ENCODE data around the gene KIFC3. TPM values are rescaled to one million over a fixed set of nuclear protein-coding genes. Genes with fewer than 3 reads are reported as not detected.

KIFC3 gene
- total and polyA plus RNA-seq, 2 of the 13 experiments (the other 11 are each of a cell fraction or from before 2014, with no cell fraction given), result 42.1 to 45.3 TPM

- no peak for TF ChIP-seq THAP8 (CRISPR knock-in tag; IDR thresholded peaks at IDR 0.05; ENCODE audit: borderline replicate concordance)
- no peak for TF ChIP-seq PLRG1 (conservative IDR thresholded peaks at IDR 0.05)
- no peak for TF ChIP-seq ZNF17 (CRISPR knock-in tag; IDR thresholded peaks at IDR 0.05)
- TF ChIP-seq BRD4 (CRISPR knock-in tag; IDR thresholded peaks at IDR 0.05), result no peak
- TF ChIP-seq ZNF276 (CRISPR knock-in tag; IDR thresholded peaks at IDR 0.05; ENCODE audit: low read depth), result no peak
- TF ChIP-seq GMEB2 (CRISPR knock-in tag; IDR thresholded peaks at IDR 0.05; ENCODE audit: low read depth), result no peak
- no peak for TF ChIP-seq TAF15 (IDR thresholded peaks at IDR 0.05; ENCODE audit: low read depth, low read length, poor library complexity, severe bottlenecking)
- TF ChIP-seq ZNF607 (CRISPR knock-in tag; IDR thresholded peaks at IDR 0.05; ENCODE audit: borderline replicate concordance), result peak; percentile 22; the same call in 1 of the 2 replicates
- TF ChIP-seq CEBPG (CRISPR knock-in tag; IDR thresholded peaks at IDR 0.05), result no peak
- TF ChIP-seq NFYC (CRISPR knock-in tag; IDR thresholded peaks at IDR 0.05), result no peak
- no peak for TF ChIP-seq HNRNPLL (IDR thresholded peaks at IDR 0.05; ENCODE audit: low read depth, low read length, poor library complexity, severe bottlenecking)
- no peak for TF ChIP-seq ELF1 (CRISPR knock-in tag; IDR thresholded peaks at IDR 0.05)
- no peak for TF ChIP-seq RARA (CRISPR knock-in tag; IDR thresholded peaks at IDR 0.05)
- TF ChIP-seq EEA1 (CRISPR knock-in tag; IDR thresholded peaks at IDR 0.05; ENCODE audit: borderline replicate concordance), result 0 out of 2 replicates have a peak, but pooled peaks have one; percentile 3
- TF ChIP-seq ZNF441 (CRISPR knock-in tag; IDR thresholded peaks at IDR 0.05; ENCODE audit: borderline replicate concordance), result no peak
- TF ChIP-seq ZNF10 (CRISPR knock-in tag; IDR thresholded peaks at IDR 0.05; ENCODE audit: borderline replicate concordance, low read depth), result no peak
- TF ChIP-seq, protein P1, sequence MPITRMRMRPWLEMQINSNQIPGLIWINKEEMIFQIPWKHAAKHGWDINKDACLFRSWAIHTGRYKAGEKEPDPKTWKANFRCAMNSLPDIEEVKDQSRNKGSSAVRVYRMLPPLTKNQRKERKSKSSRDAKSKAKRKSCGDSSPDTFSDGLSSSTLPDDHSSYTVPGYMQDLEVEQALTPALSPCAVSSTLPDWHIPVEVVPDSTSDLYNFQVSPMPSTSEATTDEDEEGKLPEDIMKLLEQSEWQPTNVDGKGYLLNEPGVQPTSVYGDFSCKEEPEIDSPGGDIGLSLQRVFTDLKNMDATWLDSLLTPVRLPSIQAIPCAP (CRISPR knock-in tag; IDR thresholded peaks at IDR 0.05; ENCODE audit: low read depth), result no peak
- TF ChIP-seq KDM3A (CRISPR knock-in tag; IDR thresholded peaks at IDR 0.05; ENCODE audit: low read depth), result no peak
- no peak for TF ChIP-seq ZBTB7B (CRISPR knock-in tag; IDR thresholded peaks at IDR 0.05)
- TF ChIP-seq ARID5B (CRISPR knock-in tag; IDR thresholded peaks at IDR 0.05), result no peak
- TF ChIP-seq ZNF614 (CRISPR knock-in tag; IDR thresholded peaks at IDR 0.05; ENCODE audit: borderline replicate concordance), result no peak
- 0 out of 2 replicates have a peak, but pooled peaks have one; percentile 1 for TF ChIP-seq ZNF616 (CRISPR knock-in tag; IDR thresholded peaks at IDR 0.05; ENCODE audit: low read depth)
These were observed 416 bp downstream of the KIFC3 start (continued) for GRCh38 chr16:57801809-57802340.

Data from HepG2 (cell line).